ENCODE results near the gene CSNK2A1.

DNA sequence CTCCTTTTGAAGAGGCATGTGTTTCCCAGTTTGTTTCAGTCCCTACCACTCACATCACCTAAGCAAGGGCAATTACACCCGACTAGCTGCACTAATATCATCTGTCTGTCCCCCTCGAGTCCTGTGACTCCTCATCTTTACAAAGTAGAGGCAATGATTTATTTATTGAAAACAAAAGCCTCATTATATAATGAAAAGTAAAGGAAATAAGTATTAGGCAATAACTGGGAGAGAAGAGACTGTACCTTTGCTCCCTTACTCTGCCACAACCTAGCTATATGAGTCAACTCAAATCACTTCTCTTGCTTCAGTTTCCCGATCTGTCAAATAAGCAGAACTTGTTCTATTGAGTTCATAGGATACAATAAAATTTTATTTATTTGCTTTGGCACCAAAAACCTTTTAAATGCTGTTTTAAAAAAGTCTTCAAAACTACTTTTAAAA, 38.9 kb downstream of the CSNK2A1 start:
- TF ChIP-seq POLR2A (IDR thresholded peaks at IDR 0.05) (no peak), EP300 (IDR thresholded peaks at IDR 0.05) (no peak)
